Liver (tissue), 9 donors: ENCODE measurements around the gene SCAMP4. TPM values are rescaled to one million over a fixed set of nuclear protein-coding genes. Genes with fewer than 3 reads are reported as not detected.
A peak's percentile ranks its signal among the peaks of the same experiment; 100 is the strongest.

Experiments used
- DNase-seq: peaks from one replicate; pipeline ENCODE4 v3.0.0-alpha.2; 2017; ENCODE audit warnings: low spot score
- H3K27ac ChIP-seq, 2 donors: one replicate each; pipeline ENCODE4 v1.7.0; 2013; ENCODE audit warnings: inconsistent platforms in 2 of 2, low read length in 2 of 2, control low read depth in 1 of 2, low read depth in 1 of 2, mild to moderate bottlenecking in 1 of 2
- H3K27me3 ChIP-seq, 4 donors: one replicate each; pipeline versions ENCODE4 v1.6.1 to v1.7.0; 2013; ENCODE audit warnings: low read length in 3 of 4, inconsistent platforms in 1 of 4, mild to moderate bottlenecking in 1 of 4, moderate library complexity in 1 of 4; ENCODE audit not compliant: control insufficient read depth in 4 of 4, insufficient read depth in 4 of 4
- H3K36me3 ChIP-seq, 4 donors: one replicate each; pipeline versions ENCODE4 v1.6.1 to v1.7.0; 2013; ENCODE audit warnings: low read length in 3 of 4, mild to moderate bottlenecking in 3 of 4, low read depth in 1 of 4, moderate library complexity in 1 of 4; ENCODE audit not compliant: control insufficient read depth in 4 of 4, insufficient read depth in 3 of 4
- H3K4me1 ChIP-seq, 4 donors: one replicate each; pipeline versions ENCODE4 v1.6.1 to v1.7.0; 2013; ENCODE audit warnings: low read length in 3 of 4, mild to moderate bottlenecking in 3 of 4, moderate library complexity in 1 of 4; ENCODE audit not compliant: control insufficient read depth in 4 of 4, insufficient read depth in 4 of 4
- H3K4me3 ChIP-seq, 3 donors: one replicate each; pipeline versions ENCODE4 v1.6.1 to v1.7.0; 2013; ENCODE audit warnings: low read length in 3 of 3, control low read depth in 1 of 3, low read depth in 1 of 3, mild to moderate bottlenecking in 1 of 3
- H3K9ac ChIP-seq, 2 donors: one replicate each; pipeline ENCODE4 v1.7.0; 2013; ENCODE audit warnings: low read length in 2 of 2, mild to moderate bottlenecking in 2 of 2, moderate library complexity in 2 of 2, control low read depth in 1 of 2, low read depth in 1 of 2
- H3K9me3 ChIP-seq, 4 donors: one replicate each; pipeline versions ENCODE4 v1.6.1 to v1.7.0; 2013; ENCODE audit warnings: low read length in 3 of 4; ENCODE audit not compliant: control insufficient read depth in 4 of 4
- ATF3 ChIP-seq: IDR thresholded peaks from 2 replicates; pipeline ENCODE4 v1.6.1; 2016; ENCODE audit warnings: antibody characterized with exemption
- CTCF ChIP-seq: fragments of 150-350 bp; IDR thresholded peaks from 2 replicates; pipeline ENCODE4 v1.5.1; 2017; ENCODE audit warnings: improper control_type of control experiment, low read depth, low read length; ENCODE audit not compliant: missing input control
- EGR1 ChIP-seq, 2 donors: IDR thresholded peaks; 2 replicates each; pipeline ENCODE4 v1.6.1; 2016 to 2018; ENCODE audit warnings: antibody characterized with exemption in 2 of 2, low read depth in 2 of 2
- FOXA1 ChIP-seq: IDR thresholded peaks from 2 replicates; pipeline ENCODE4 v1.6.1; 2016; ENCODE audit warnings: antibody characterized with exemption
- HNF4A ChIP-seq, 2 donors: conservative IDR thresholded peaks; 2 replicates each; pipeline ENCODE4 v1.6.1; 2016; ENCODE audit warnings: antibody characterized with exemption in 2 of 2, mild to moderate bottlenecking in 2 of 2
- HNF4G ChIP-seq: IDR thresholded peaks from 2 replicates; pipeline ENCODE4 v1.6.1; 2016; ENCODE audit warnings: antibody characterized with exemption
- JUND ChIP-seq, 2 donors: IDR thresholded peaks; 2 replicates each; pipeline ENCODE4 v1.6.1; 2016; ENCODE audit warnings: antibody characterized with exemption in 2 of 2
- MAX ChIP-seq: IDR thresholded peaks from 2 replicates; pipeline ENCODE4 v1.6.1; 2016; ENCODE audit warnings: antibody characterized with exemption
- NR2F2 ChIP-seq: IDR thresholded peaks from 2 replicates; pipeline ENCODE4 v1.6.1; 2016; ENCODE audit warnings: antibody characterized with exemption
- REST ChIP-seq: IDR thresholded peaks from 2 replicates; pipeline ENCODE4 v1.6.1; 2016; ENCODE audit warnings: antibody characterized with exemption, mild to moderate bottlenecking
- SP1 ChIP-seq: IDR thresholded peaks from 2 replicates; pipeline ENCODE4 v1.6.1; 2018; ENCODE audit warnings: antibody characterized with exemption, mild to moderate bottlenecking
- TAF1 ChIP-seq: conservative IDR thresholded peaks from 2 replicates; pipeline ENCODE4 v1.6.1; 2016; ENCODE audit warnings: antibody characterized with exemption, mild to moderate bottlenecking
- YY1 ChIP-seq: IDR thresholded peaks from 2 replicates; pipeline ENCODE4 v1.6.1; 2016; ENCODE audit warnings: antibody characterized with exemption, mild to moderate bottlenecking
- WGBS: extraction: QIAGEN DNeasy Blood & Tissue Kit; methylation state at CpG from one replicate; pipeline ENCODE4 v1.1.7; 2013; 5-methylcytosine and 5-hydroxymethylcytosine counted together
- polyA plus RNA-seq, 2 donors: library from polyadenylated mRNA; stranded (reverse) in 1 of 2; unstranded in 1 of 2; fragments of 200-250 nt in 1 of 2; fragments of >200 nt in 1 of 2; fragmentation: Nextera tagmentation in 1 of 2; extraction: Ambion mirVana in 1 of 2; gene quantifications; one replicate each; pipeline versions ENCODE4 v1.2.1 to v1.2.3, GENCODE V29; 2013 to 2015
- total RNA-seq, 2 donors: library from RNA; depleted of rRNA; stranded (reverse); fragments of >200 nt; gene quantifications; one replicate each; pipeline ENCODE4 v1.2.3, GENCODE V29; 2014
- donor health status: healthy.
- donor health status: healthy.
- donor health status: healthy.
- donor health status: healthy.
- donor health status: healthy.

Gene SCAMP4
- total and polyA plus RNA-seq, 4 donors: 13.0 to 22.1 (median 16.6) TPM

- Histone ChIP-seq H3K27me3 (no peaks in the 10 kb centered on the region), H3K4me3 (peak overlapping the region in 1 of 3 donors; percentile 6), H3K9me3 (no peaks in the 10 kb centered on the region), H3K4me1 (peaks cover 2 to 34% (median 24%) of the 10 kb centered on the region in 4 donors), H3K27ac (peak overlapping the region; percentile 6 to 50), H3K36me3 (peaks cover 0 to 4% (median 2%) of the 10 kb centered on the region in 4 donors), H3K9ac (peak overlapping the region in 1 of 2 donors; percentile 13)
- 74% methylated on average over 31 of the region's 31 CpGs for WGBS
- no peak for TF ChIP-seq HNF4G
- no peak for TF ChIP-seq EGR1 (IDR thresholded peaks at IDR 0.05; ENCODE audit: low read depth in 2 of 2)
- no peak for TF ChIP-seq CTCF
- no peak for TF ChIP-seq SP1
- no peak for TF ChIP-seq YY1
- TF ChIP-seq REST: no peak
- TF ChIP-seq TAF1: no peak
- TF ChIP-seq MAX: no peak
- no peak for TF ChIP-seq FOXA1
- no peak for TF ChIP-seq ATF3
- DNase-seq: no peak
These were observed 23.0 kb upstream of the SCAMP4 start for GRCh38 chr19:1882089-1882785.

GRCh38 chr19:1882786-1883692 lies 22.2 kb upstream of the SCAMP4 start:
- peak overlapping the region; percentile 13 to 37 for H3K9ac ChIP-seq
- TF ChIP-seq JUND (IDR thresholded peaks at IDR 0.05): no peak
- no peak for TF ChIP-seq FOXA1
- TF ChIP-seq EGR1 (IDR thresholded peaks at IDR 0.05; ENCODE audit: low read depth in 2 of 2): no peak
- TF ChIP-seq MAX: no peak
- TF ChIP-seq ATF3: no peak
- TF ChIP-seq NR2F2: no peak
- TF ChIP-seq CTCF: no peak
- TF ChIP-seq HNF4G: no peak
- no peak for TF ChIP-seq HNF4A (conservative IDR thresholded peaks at IDR 0.05)
- no peak for TF ChIP-seq TAF1
- no peak for TF ChIP-seq REST
- no peaks in the 10 kb centered on the region for H3K9me3 ChIP-seq
- H3K27ac ChIP-seq: peak overlapping the region; percentile 6 to 50
- H3K36me3 ChIP-seq: peaks cover 0 to 4% (median 2%) of the 10 kb centered on the region in 4 donors
- H3K4me3 ChIP-seq: peak overlapping the region in 1 of 3 donors; percentile 83
- no peaks in the 10 kb centered on the region for H3K27me3 ChIP-seq
- peaks cover 1 to 34% (median 24%) of the 10 kb centered on the region in 4 donors for H3K4me1 ChIP-seq
- DNase-seq: no peak
- WGBS: 79% methylated on average over 25 of the region's 25 CpGs
